Forelimb muscle (tissue), 1 donor: ENCODE results near the gene CPEB3. TPM values are rescaled to one million over a fixed set of nuclear protein-coding genes. Genes with fewer than 3 reads are reported as not detected.
"Not testable (repeated sequence)": the region's sequence is repeated elsewhere in the genome, so short reads cannot be mapped to it uniquely, and the experiment has no call there.

Experiments
- DNase-seq: peaks from one replicate; pipeline ENCODE4 v3.0.0-alpha.2; 2013; ENCODE audit warnings: low read depth
- polyA plus RNA-seq: library from polyadenylated mRNA; unstranded; fragments of 120-200 nt; gene quantifications from one replicate; pipeline ENCODE4 v1.2.1, GENCODE V29; 2013; ENCODE audit not compliant: insufficient read length

Gene CPEB3
- polyA plus RNA-seq = 3.7 TPM

DNA sequence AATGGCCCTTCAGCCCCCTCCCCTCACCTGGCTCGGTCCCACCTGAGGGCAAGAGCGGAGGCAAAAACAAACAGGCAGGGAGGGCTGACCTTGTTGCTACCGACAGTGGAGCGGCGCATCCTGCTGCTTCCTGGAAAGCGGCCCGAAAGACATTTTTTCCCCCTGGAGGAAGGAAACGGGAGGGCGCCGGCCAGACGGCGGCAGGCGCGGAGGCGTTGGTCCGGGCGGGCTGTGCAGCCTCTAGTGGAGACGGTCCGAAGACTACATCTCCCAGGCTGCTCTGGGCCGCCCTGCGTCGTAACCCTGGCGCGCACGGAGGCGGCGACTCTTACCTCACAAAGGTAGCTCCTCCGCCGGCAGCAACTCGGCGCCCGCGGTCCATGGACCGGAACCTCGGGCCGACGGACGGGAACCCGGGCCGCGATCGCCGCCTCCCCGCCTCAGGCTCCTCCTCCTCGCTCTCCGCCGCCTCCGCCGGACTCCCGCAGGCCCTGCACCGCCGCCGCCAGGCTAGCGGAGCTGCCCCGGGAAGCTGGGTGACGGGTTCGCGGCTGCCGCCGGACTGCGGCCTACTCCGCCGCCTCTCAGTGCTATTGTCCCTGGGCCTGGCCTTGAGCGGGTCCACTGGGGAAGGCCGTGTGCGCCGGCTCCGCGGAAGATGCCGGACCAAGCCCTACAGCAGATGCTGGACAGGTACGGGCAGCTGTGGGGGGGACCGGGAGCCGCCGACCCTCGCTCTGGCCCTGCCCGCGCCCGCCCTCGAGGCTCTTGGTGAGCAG, at the start of gene CPEB3, which contains the start of gene MARCHF5:
TSS of gene CPEB3 (minus strand) at position 242 of the 779 bp plus-strand sequence. CDS start 50,728 bp downstream, outside the sequence.
TSS of gene MARCHF5 (plus strand) at position 331 of the 779 bp plus-strand sequence. CDS start at position 659, 328 bp downstream.
- DNase-seq = peak; percentile 73

DNA sequence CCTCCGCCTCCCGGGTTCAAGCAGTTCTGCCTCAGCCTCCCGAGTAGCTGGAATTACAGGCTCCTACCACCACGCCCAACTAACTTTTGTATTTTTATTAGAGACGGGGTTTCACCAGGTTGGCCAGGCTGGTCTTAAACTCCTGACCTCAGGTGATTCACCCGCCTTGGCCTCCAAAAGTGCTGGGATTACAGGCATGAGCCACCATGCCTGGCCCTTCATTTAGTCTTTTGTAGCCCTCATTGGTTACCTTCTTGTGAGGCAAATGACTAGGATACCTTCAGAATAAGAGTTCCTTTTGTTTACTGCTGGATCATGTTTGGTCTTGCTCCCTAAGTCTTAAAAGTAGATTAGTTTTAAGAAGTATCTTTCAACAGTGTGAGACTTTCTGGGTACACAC, 39.0 kb upstream of the CPEB3 start:
- DNase-seq = not testable (repeated sequence)

DNA sequence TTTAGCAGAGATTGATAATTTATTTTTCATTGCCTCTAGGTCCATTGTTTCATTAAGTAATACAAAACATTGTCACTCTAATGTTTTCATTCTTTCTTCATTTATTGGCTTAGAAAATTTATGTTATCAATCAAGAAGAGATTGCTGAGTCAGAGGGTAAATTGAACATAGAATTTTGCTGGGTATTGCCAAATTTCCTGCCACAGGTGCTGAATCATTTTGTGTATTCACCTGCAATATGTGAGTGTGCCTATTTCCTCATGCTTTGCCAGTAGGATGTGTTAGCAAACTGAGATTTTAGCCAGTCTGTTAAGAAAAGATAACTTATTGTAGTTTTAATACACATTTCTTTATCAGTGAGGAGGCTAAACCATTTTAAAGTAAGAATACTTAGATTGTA, 38.1 kb upstream of the CPEB3 start:
- no peak for DNase-seq

DNA sequence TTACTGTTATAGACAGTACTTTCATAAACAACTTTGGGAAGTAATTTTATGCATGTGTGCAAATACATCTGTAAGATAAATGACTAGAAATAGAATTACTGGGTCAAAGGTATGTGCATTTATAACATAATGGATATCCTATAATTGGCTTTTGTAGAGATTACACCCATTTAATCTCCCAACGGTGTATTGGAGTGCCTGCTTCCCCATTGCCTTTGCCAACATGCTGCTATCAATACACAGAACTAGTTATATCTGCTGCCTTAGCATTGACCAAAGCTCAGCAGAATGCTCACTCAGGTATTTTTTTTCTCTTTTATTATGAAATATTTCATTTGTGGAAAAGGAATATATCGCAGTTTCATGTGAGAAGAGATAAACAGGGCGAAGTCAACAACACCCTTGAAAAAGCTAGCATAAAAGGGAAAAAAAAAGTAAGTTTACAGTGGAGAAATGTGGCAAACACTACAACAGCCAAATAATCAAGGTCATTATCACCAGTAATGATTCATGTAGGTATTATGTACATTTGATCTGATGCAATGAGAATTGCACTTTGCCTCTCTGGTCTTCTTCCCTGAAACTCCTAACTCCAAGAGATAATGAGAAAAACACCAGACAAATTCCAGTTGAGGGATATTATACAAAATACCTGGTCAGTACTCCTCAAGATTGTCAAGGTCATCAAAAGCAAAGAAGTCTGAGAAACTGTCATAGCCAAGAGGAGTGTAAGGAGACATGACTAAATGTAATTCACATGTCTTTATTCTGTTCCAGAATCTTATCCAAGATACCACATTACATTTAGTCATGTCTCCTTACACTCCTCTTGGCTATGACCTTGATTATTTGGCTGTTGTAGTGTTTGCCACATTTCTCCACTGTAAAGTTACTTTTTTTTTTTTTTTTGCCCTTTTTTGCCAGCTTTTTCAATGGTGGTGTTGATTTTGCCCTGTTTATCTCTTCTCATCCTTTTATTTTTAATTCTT, 36.9 kb upstream of the CPEB3 start:
- no peak for DNase-seq

DNA sequence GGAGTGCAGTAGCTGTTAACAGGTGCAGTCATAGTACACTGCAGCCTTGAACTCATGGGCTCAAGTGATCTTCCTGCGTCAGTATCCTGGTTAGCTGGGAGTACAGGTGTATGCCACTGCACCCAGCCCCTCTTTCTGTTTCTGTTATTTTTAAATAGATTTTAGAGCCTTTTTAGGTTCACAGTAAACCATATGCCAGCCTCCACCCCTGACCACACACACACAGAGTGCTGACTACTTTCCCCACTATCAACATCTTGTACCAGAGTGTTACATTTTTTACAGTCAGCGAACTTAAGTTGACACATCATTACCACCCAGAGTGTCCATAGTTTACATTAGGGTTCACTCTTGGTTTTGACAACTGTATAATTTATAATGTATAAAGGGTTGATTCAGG, 32.2 kb upstream of the CPEB3 start:
- no peak for DNase-seq

DNA sequence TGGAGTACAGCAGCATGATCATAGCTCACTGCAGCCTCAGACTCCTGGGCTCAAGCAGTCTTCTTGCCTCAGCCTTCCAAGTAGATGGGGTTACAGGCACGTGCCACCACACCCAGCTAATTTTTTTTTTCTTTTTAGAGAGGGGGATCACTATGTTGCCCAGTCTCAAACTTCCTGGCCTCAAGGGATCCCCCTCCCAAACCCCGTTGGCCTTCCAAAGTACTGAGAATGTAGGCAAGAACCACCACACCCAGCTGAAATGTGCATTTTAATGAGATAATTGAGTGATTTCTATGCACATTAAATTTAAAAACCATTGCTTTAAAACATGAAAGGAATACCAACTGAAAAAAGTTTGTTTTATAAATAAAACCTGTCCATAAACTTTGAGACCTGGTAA, 25.7 kb upstream of the CPEB3 start:
- DNase-seq = no peak

DNA sequence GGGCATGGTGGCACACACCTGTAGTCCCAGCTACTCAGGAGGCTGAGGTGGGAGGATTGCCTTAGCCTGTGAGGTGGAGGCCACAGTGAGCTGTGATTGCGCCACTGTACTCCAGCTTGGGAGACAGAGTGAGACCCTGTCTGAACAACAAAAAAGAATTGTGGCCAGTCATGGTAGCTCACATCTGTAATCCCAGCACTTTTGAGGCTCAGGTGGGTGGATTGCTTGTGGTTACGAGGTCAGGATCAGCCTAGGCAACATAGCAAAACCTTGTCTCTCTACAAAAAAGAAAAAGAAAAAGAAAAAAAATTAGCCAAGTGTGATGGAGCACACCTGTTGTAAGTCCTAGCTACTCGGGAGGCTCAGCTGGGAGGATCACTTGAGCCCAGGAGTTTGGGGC, 22.9 kb upstream of the CPEB3 start:
- no peak for DNase-seq

DNA sequence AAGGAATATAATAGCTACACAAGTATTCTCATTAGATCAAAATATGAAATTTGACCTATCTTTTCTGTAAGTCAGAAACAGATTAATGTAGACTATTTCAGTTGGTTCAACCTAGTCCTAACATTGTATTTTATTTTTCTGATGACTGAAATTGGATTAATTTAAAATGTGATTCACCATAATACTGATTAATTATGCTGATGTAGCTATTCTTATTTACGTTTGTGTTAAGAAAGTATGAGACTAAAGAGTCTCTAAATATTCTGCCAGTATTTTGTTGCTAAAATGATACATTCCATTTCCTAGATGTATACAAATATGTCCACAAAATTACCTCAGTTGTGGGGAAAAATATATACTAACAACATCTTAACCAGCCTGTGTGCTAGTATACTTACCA, 18.4 kb upstream of the CPEB3 start:
- no peak for DNase-seq

DNA sequence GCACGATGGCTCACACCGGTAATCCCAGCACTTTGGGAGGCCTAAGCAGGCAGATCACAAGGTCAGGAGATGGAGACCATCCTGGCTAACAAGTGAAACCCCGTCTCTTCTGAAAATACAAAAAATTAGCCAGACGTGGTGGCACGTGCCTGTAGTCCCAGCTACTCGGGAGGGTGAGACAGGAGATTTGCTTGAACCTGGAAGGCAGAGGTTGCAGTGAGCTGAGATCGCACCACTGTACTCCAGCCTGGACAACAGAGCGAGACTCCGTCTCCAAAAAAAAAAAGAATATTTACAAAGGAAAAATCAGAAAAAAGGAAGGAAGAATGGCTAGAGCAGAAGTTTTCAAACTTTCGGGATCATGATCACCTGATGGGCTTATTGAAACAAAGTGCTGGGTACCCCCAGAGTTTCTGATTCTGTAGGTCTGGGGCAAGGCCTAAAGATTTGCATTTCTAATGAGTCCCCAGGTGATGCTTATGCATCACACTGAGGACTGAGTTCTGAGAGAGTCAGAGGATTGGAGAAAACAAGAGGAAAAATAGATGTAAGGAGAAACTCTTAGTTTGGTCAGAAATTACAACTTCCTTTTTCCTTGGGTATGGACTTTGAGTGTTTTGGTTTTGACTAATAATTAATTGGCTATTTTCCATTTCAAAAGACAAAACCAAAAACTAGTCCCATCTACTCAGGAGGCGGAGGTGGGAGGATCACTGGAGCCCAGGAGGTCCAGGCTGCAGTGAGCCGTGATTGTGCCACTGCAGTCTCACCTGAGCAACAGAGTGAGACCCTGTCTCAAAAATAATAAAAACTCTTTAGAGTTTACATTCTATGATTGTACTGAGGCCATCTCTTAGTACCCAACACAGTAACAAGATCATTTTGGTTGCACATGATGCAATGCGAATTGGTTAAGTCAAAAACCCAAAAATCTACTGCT, 14.5 kb upstream of the CPEB3 start:
- no peak for DNase-seq

DNA sequence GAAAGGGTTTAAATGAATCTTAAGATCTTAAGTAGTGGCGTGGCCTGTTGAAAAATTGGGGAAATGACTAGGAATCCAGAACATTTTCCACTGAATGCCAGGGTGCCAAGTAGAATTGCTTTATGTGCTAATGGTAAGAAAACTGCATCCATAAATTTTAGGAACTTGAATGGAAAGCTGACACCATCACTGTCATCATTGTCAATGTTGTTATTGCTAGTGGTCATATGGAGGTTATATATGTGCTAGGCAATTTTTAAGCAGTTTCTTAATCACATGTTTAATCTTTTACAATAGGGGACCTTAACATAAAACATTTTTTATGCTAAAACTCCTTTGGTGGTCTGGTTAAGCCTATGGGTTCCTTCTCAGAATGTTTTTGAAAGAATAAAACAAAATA, 13.2 kb upstream of the CPEB3 start:
- DNase-seq = no peak

DNA sequence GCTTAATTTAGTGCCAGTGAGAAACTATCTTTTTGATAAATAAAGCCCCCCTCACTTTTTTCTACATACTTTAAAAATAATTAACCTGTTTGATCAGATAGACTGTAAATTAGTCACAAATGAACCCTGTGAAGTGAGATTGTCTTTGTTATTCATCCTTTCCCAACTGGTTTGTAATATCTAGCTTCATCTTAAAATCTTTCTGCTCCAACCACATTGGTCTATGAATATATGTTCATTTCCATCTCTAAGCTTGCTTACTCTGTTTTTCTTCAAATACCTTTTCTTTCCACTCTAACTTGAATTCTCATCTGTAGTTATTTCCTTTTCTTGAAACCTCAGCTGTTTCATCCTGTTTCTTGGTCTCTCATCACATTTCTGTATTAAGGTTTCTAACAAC, 12.2 kb upstream of the CPEB3 start:
- DNase-seq = no peak

DNA sequence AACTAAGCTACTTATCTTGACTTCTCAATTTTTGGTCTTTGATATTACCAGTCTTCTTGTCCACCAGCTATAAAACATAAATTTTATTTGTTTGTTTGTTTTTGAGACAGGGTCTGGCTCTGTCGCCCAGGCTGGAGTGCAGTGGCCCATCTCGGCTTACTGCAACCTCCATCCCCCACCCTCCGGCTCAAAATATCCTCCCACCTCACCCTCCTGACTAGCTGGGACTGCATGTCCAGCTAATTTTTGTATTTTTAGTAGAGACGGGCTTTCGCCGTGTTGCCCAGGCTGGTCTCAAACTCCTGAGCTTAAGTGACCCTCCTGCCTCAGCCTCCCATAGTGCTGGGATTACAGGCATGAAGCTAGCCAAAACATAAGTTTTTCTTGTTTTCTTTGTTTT, 7.6 kb upstream of the CPEB3 start:
- DNase-seq = no peak

DNA sequence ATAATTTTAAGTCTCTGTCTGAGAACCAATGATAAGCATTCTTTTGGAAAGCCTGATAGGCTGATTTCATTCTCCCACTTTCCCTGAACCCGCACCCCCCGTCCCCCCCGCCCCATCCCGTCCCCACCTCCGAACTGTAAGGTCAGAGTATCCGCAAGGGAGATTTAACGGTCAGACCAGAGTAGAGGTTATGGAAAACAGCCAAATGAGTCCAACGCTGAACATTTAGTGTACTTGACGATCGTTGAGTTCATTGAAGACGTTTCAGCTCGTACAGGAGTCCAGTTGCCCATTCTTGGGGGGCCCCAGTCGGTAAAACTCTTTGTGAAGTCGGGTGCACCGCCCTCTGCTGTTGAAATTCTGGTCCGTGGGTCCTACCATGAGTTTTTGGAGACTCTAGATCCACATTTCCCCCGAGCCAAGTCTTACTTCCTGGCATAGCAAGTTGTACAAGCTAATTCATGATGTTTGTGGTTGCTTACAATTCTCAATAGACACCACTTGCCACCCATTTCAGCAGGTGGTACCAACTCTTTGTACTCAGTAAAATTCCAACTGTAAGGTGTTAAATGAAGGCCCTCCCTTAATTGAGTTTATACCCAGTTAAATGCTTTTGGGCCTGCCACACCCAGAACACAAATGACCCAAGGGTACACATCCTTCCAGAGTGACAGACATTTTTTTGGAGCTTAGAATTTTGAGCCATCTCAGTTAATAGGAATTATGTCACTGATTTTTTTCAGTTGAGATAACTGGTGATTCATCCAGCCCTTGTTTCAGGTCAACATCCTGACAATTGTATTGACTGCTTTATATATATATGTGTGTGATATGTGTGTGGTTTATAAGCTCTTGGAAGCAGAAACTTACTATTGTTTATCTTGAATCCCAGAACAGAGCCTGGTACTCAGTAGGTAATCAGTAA, 1.3 kb upstream of the CPEB3 start:
- no peak for DNase-seq

DNA sequence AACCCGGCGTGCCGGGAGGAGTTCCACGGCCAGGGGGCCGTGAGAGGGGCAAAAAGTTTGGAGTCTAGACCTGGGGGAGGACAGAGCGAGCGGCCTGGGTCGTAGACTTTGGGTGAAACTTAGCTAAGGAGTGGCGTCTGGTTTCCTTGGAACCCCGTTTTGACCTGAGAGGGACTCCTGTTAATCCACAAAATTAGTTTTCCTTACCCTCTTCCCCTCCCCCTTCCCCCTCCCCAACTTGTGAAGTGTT, 663 bp upstream of the CPEB3 start:
- no peak for DNase-seq

DNA sequence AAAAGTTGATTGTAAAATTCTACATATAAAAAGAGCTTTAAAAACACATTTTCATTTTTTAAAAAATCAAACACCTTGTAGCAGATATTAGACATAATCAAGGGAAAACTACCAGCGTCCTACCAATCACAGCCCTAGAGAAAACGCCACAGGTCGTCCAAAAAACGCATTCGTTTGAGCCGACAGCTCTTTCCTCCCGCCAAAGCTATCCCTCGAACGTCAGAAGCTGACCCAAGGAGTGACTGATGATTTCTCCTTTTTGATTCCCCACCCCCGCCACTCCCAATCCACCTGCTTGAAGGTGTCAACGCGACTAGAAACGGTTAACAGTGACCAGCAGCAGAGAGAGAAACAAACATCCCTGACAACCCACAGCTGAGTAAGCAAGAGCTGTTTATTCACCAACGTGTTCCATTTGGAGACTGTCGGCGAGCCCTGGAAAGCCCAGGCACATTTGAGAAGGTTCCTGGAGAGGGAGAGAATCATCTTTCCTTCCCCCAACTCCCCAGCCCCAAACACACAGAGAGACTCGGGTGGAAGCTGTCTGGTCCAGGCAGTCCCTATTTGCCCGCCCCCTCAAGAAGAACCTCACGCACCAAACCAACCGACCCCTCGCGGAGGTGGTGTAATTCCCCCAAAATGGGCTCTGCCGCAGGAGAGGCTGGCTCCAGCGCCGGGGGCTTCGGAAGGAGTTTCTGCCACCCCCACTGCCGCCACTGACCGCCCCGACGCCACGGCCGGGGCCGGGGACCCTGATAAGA, 622 bp downstream of the CPEB3 start:
- no peak for DNase-seq

DNA sequence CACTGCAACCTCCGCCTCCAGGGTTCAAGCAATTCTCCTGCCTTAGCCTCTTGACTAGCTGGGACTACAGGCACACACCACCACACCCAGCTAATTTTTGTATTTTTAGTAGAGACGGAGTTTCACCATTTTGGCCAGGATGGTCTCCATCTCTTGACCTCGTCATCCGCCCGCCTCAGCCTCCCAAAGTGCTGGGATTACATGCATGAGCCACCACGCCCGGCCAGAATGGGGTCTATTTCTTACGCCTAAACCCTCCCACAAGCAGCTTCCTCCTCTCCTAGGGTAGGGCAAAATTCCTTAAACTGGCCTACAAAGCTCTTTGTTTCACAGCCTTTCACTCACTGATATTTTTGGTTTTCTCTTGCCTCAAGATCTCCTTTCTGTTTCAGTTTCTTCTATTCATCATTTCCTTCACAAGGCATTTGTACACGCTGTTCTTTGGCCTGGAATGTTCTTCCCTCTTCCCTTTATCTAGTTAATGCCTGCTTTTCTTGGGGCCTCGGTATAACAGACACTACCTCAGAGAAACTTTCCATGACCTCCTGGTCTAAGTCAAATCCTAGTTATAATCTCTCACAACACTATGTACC, 6.7 kb downstream of the CPEB3 start:
- DNase-seq = no peak

DNA sequence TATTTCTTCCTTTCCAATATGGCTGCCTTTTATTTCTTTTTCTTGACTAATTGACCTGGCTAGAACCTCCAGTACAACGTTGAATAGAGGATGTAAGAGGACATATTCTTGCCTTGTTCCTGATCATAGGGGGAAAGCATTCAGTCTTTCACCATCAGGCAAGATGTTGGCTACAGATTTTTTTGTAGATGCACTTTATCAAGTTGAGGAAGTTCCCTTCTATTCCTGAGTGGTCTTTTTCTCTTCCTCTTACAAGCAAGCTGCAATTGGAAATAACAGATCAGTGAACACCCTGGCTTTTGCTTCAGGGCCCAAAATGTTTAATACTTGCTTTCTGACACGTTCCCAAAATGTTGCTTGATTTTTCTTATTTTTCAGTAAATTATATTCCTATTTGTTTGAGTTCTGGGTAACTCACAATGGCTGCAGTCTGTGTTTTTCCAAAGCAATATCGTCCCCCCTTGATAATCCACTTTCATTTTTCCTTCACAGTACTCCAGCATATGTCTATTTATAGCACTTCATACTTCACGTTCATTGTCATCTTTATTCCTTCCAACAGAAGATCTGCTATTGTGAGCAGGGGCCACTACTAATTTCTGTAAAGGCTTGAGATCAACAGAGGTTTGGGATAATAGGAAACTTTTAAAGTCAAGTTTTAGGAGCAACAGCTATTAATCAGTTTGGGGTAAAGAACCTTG, 11.7 kb downstream of the CPEB3 start:
- DNase-seq = no peak

DNA sequence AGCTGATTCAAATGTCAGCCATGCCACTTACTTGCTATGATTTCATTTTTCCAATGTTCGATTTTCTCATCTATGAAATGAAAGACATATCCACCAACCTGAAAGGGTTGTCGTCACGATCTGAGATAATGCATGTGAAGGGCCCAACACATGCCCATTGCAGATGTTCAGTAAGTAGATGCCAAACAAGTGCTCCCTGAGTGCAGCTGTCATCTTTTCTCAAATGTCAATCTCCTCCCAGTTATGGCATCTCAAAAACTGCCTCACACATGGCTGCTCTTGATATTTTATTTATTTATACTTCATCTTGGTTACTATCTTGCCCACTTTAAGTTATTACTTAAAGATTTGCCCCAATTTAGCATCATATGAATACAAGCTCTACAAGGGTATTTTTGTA, 16.8 kb downstream of the CPEB3 start:
- DNase-seq = no peak

DNA sequence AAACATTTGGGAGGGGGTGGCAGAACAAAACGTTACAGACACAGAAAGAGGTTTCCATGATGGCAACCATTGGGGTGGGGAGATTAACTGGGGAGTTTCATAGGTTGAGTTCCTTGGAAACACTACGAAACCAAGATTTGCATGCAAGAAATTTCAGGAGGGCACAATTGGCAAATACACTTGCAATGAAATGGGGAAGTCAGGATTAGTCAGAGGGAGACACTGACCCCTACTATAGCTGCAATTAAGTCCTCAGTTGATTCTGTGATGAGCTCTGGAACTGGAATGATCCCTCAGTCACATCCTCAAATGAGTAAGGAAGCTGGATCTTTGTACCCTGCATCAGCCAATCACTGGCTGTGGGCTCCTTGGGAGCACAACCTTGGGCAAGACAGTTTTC, 22.1 kb downstream of the CPEB3 start:
- DNase-seq = no peak
